Measurements from ENCODE around the gene ZNF805. TPM values are rescaled to one million over a fixed set of nuclear protein-coding genes. Genes with fewer than 3 reads are reported as not detected.

Gene ZNF805
- total and polyA plus RNA-seq, 2 of the 13 experiments (the other 11 are each of a cell fraction or from before 2014, with no cell fraction given): 5.1 to 12.8 TPM

GRCh38 chr19:57191141-57192076 is 49.0 kb upstream of the ZNF805 start, which contains the start of gene ZNF264 (continued):
- no peak for TF ChIP-seq MLXIP (CRISPR knock-in tag; IDR thresholded peaks at IDR 0.05; ENCODE audit: borderline replicate concordance)
- no peak for TF ChIP-seq ETS1 (CRISPR knock-in tag; IDR thresholded peaks at IDR 0.05)
- TF ChIP-seq ZNF749 (CRISPR knock-in tag; IDR thresholded peaks at IDR 0.05; ENCODE audit: borderline replicate concordance): no peak; the same call in 1 of the 2 replicates
- TF ChIP-seq SIX4 (CRISPR knock-in tag; IDR thresholded peaks at IDR 0.05): no peak
- peak; percentile 8; the same call in 1 of the 2 replicates for TF ChIP-seq ZNF318 (CRISPR knock-in tag; IDR thresholded peaks at IDR 0.05)
- TF ChIP-seq KLF12 (CRISPR knock-in tag; IDR thresholded peaks at IDR 0.05; ENCODE audit: borderline replicate concordance): peak; percentile 57; the same call in 1 of the 2 replicates
- no peak for TF ChIP-seq REXO4 (CRISPR knock-in tag; IDR thresholded peaks at IDR 0.05; ENCODE audit: borderline replicate concordance)
- no peak for TF ChIP-seq ARNT (IDR thresholded peaks at IDR 0.05)
- TF ChIP-seq ASH2L (IDR thresholded peaks at IDR 0.05; ENCODE audit: insufficient read length, low read depth, low read length): peak; percentile 65
- no peak; the same call in 1 of the 2 replicates for TF ChIP-seq ZNF790 (CRISPR knock-in tag; IDR thresholded peaks at IDR 0.05; ENCODE audit: borderline replicate concordance)
- TF ChIP-seq PHB2 (IDR thresholded peaks at IDR 0.05; ENCODE audit: partially characterized antibody): no peak
- peak; percentile 90 for TF ChIP-seq SP2 (CRISPR knock-in tag; IDR thresholded peaks at IDR 0.05)
- 0 out of 2 replicates have a peak, but pooled peaks have one; percentile 8 for TF ChIP-seq FOSL2 (CRISPR knock-in tag; IDR thresholded peaks at IDR 0.05)
- no peak for TF ChIP-seq ZNF121 (CRISPR knock-in tag; IDR thresholded peaks at IDR 0.05)
- no peak for TF ChIP-seq CHCHD3 (CRISPR knock-in tag; IDR thresholded peaks at IDR 0.05)
- TF ChIP-seq TMF1 (CRISPR knock-in tag; IDR thresholded peaks at IDR 0.05; ENCODE audit: low read depth): no peak
- TF ChIP-seq RBAK (CRISPR knock-in tag; IDR thresholded peaks at IDR 0.05): no peak

Data from HepG2 (cell line).